ENCODE measurements around the gene OAT.
A peak's percentile ranks its signal among the peaks of the same experiment; 100 is the strongest.

Gene OAT

GRCh38 chr10:124362568-124362967, 56.2 kb downstream of the OAT start:
- H3K4me1 ChIP-seq (ENCODE audit: control insufficient read depth, insufficient read depth, low read length): no peaks in the 10 kb centered on the region
- H3K9me3 ChIP-seq (ENCODE audit: control insufficient read depth, low read length): peaks cover 12% of the 10 kb centered on the region
- no peak for DNase-seq (ENCODE audit: low read depth)

GRCh38 chr10:124359336-124359832, 59.3 kb downstream of the OAT start:
- Histone ChIP-seq H3K4me3 (ENCODE audit: low read length) (no peak overlapping the region), H3K4me1 (ENCODE audit: control insufficient read depth, insufficient read depth, low read length) (peaks cover 8% of the 10 kb centered on the region), H3K9ac (ENCODE audit: low read length) (no peak overlapping the region), H3K9me3 (ENCODE audit: control insufficient read depth, low read length) (peaks cover 12% of the 10 kb centered on the region), H3K27me3 (replicated peaks; ENCODE audit: control insufficient read depth, insufficient read depth, low read length) (peaks cover 22% of the 10 kb centered on the region), H3K36me3 (ENCODE audit: control insufficient read depth, insufficient read depth, low read length, severe bottlenecking) (no peaks in the 10 kb centered on the region)
- no peak for DNase-seq (ENCODE audit: low read depth)

More at GRCh38 chr10:124362568-124362967, 56.2 kb downstream of the OAT start:
- no peaks in the 10 kb centered on the region for H3K36me3 ChIP-seq (ENCODE audit: control insufficient read depth, insufficient read depth, low read length, severe bottlenecking)
- H3K4me3 ChIP-seq (ENCODE audit: low read length): no peak overlapping the region
- peaks cover 35% of the 10 kb centered on the region for H3K27me3 ChIP-seq (replicated peaks; ENCODE audit: control insufficient read depth, insufficient read depth, low read length)
- no peak overlapping the region for H3K9ac ChIP-seq (ENCODE audit: low read length)

GRCh38 chr10:124357561-124357885, 61.2 kb downstream of the OAT start:
- Histone ChIP-seq H3K4me3 (ENCODE audit: low read length) (no peak overlapping the region), H3K4me1 (ENCODE audit: control insufficient read depth, insufficient read depth, low read length) (peaks cover 11% of the 10 kb centered on the region), H3K36me3 (ENCODE audit: control insufficient read depth, insufficient read depth, low read length, severe bottlenecking) (no peaks in the 10 kb centered on the region), H3K27me3 (replicated peaks; ENCODE audit: control insufficient read depth, insufficient read depth, low read length) (peaks cover 13% of the 10 kb centered on the region), H3K9ac (ENCODE audit: low read length) (no peak overlapping the region), H3K9me3 (ENCODE audit: control insufficient read depth, low read length) (peaks cover 12% of the 10 kb centered on the region)
- DNase-seq (ENCODE audit: low read depth): no peak

- Histone ChIP-seq H3K4me1 (ENCODE audit: control insufficient read depth, insufficient read depth, low read length) (peaks cover 11% of the 10 kb centered on the region), H3K9me3 (ENCODE audit: control insufficient read depth, low read length) (peaks cover 12% of the 10 kb centered on the region), H3K4me3 (ENCODE audit: low read length) (no peak overlapping the region), H3K36me3 (ENCODE audit: control insufficient read depth, insufficient read depth, low read length, severe bottlenecking) (no peaks in the 10 kb centered on the region), H3K27me3 (replicated peaks; ENCODE audit: control insufficient read depth, insufficient read depth, low read length) (peaks cover 13% of the 10 kb centered on the region), H3K9ac (ENCODE audit: low read length) (no peak overlapping the region)
- DNase-seq (ENCODE audit: low read depth): no peak
Measured at GRCh38 chr10:124356701-124357560, 61.8 kb downstream of the OAT start.

GRCh38 chr10:124354411-124355382, 64.0 kb downstream of the OAT start:
- no peaks in the 10 kb centered on the region for H3K36me3 ChIP-seq (ENCODE audit: control insufficient read depth, insufficient read depth, low read length, severe bottlenecking)
- H3K9me3 ChIP-seq (ENCODE audit: control insufficient read depth, low read length): peaks cover 10% of the 10 kb centered on the region
- peak overlapping the region; percentile 74 for H3K4me3 ChIP-seq (ENCODE audit: low read length)
- H3K4me1 ChIP-seq (ENCODE audit: control insufficient read depth, insufficient read depth, low read length): peaks cover 11% of the 10 kb centered on the region
- peaks cover 20% of the 10 kb centered on the region for H3K27me3 ChIP-seq (replicated peaks; ENCODE audit: control insufficient read depth, insufficient read depth, low read length)
- peak; percentile 91 for DNase-seq (ENCODE audit: low read depth)
- peak overlapping the region; percentile 74 for H3K9ac ChIP-seq (ENCODE audit: low read length)

- H3K27me3 ChIP-seq (replicated peaks; ENCODE audit: control insufficient read depth, insufficient read depth, low read length): peaks cover 27% of the 10 kb centered on the region
- H3K9me3 ChIP-seq (ENCODE audit: control insufficient read depth, low read length): peaks cover 2% of the 10 kb centered on the region
- peaks cover 11% of the 10 kb centered on the region for H3K4me1 ChIP-seq (ENCODE audit: control insufficient read depth, insufficient read depth, low read length)
- H3K36me3 ChIP-seq (ENCODE audit: control insufficient read depth, insufficient read depth, low read length, severe bottlenecking): no peaks in the 10 kb centered on the region
- no peak overlapping the region for H3K4me3 ChIP-seq (ENCODE audit: low read length)
- no peak for DNase-seq (ENCODE audit: low read depth)
- H3K9ac ChIP-seq (ENCODE audit: low read length): no peak overlapping the region
Measured at GRCh38 chr10:124353896-124354295, 64.8 kb downstream of the OAT start.

- peaks cover 33% of the 10 kb centered on the region for H3K27me3 ChIP-seq (replicated peaks; ENCODE audit: control insufficient read depth, insufficient read depth, low read length)
- DNase-seq (ENCODE audit: low read depth): no peak
Measured at GRCh38 chr10:124353091-124353815, 65.5 kb downstream of the OAT start.

GRCh38 chr10:124351481-124352220, 67.1 kb downstream of the OAT start:
- DNase-seq (ENCODE audit: low read depth): no peak
- no peak overlapping the region for H3K9ac ChIP-seq (ENCODE audit: low read length)
- no peaks in the 10 kb centered on the region for H3K36me3 ChIP-seq (ENCODE audit: control insufficient read depth, insufficient read depth, low read length, severe bottlenecking)
- no peak overlapping the region for H3K4me3 ChIP-seq (ENCODE audit: low read length)
- H3K4me1 ChIP-seq (ENCODE audit: control insufficient read depth, insufficient read depth, low read length): peaks cover 11% of the 10 kb centered on the region
- no peaks in the 10 kb centered on the region for H3K9me3 ChIP-seq (ENCODE audit: control insufficient read depth, low read length)
- peaks cover 21% of the 10 kb centered on the region for H3K27me3 ChIP-seq (replicated peaks; ENCODE audit: control insufficient read depth, insufficient read depth, low read length)

More at GRCh38 chr10:124353091-124353815, 65.5 kb downstream of the OAT start:
- H3K9me3 ChIP-seq (ENCODE audit: control insufficient read depth, low read length): no peaks in the 10 kb centered on the region
- H3K9ac ChIP-seq (ENCODE audit: low read length): no peak overlapping the region
- H3K36me3 ChIP-seq (ENCODE audit: control insufficient read depth, insufficient read depth, low read length, severe bottlenecking): no peaks in the 10 kb centered on the region
- no peak overlapping the region for H3K4me3 ChIP-seq (ENCODE audit: low read length)
- peaks cover 11% of the 10 kb centered on the region for H3K4me1 ChIP-seq (ENCODE audit: control insufficient read depth, insufficient read depth, low read length)

GRCh38 chr10:124350806-124351205, 67.9 kb downstream of the OAT start:
- Histone ChIP-seq H3K9me3 (ENCODE audit: control insufficient read depth, low read length) (no peaks in the 10 kb centered on the region), H3K4me3 (ENCODE audit: low read length) (no peak overlapping the region), H3K27me3 (replicated peaks; ENCODE audit: control insufficient read depth, insufficient read depth, low read length) (peaks cover 21% of the 10 kb centered on the region), H3K36me3 (ENCODE audit: control insufficient read depth, insufficient read depth, low read length, severe bottlenecking) (no peaks in the 10 kb centered on the region), H3K4me1 (ENCODE audit: control insufficient read depth, insufficient read depth, low read length) (peaks cover 11% of the 10 kb centered on the region), H3K9ac (ENCODE audit: low read length) (no peak overlapping the region)
- DNase-seq (ENCODE audit: low read depth): no peak

- Histone ChIP-seq H3K4me3 (ENCODE audit: low read length) (no peak overlapping the region), H3K27me3 (replicated peaks; ENCODE audit: control insufficient read depth, insufficient read depth, low read length) (peaks cover 21% of the 10 kb centered on the region), H3K4me1 (ENCODE audit: control insufficient read depth, insufficient read depth, low read length) (peaks cover 8% of the 10 kb centered on the region), H3K36me3 (ENCODE audit: control insufficient read depth, insufficient read depth, low read length, severe bottlenecking) (no peaks in the 10 kb centered on the region), H3K9me3 (ENCODE audit: control insufficient read depth, low read length) (no peaks in the 10 kb centered on the region), H3K9ac (ENCODE audit: low read length) (no peak overlapping the region)
- no peak for DNase-seq (ENCODE audit: low read depth)
Measured at GRCh38 chr10:124349996-124350280, 68.8 kb downstream of the OAT start.
